SKM-1 treated with dmso at 0.1 percent for 144 hours (cell line): ENCODE measurements around the gene FLRT2.

Experiments
- DNase-seq: peaks from one replicate; lab custom pipeline; 2025; ENCODE audit not compliant: unreplicated experiment; lab: John Stamatoyannopoulos, UW

FLRT2 gene

DNA sequence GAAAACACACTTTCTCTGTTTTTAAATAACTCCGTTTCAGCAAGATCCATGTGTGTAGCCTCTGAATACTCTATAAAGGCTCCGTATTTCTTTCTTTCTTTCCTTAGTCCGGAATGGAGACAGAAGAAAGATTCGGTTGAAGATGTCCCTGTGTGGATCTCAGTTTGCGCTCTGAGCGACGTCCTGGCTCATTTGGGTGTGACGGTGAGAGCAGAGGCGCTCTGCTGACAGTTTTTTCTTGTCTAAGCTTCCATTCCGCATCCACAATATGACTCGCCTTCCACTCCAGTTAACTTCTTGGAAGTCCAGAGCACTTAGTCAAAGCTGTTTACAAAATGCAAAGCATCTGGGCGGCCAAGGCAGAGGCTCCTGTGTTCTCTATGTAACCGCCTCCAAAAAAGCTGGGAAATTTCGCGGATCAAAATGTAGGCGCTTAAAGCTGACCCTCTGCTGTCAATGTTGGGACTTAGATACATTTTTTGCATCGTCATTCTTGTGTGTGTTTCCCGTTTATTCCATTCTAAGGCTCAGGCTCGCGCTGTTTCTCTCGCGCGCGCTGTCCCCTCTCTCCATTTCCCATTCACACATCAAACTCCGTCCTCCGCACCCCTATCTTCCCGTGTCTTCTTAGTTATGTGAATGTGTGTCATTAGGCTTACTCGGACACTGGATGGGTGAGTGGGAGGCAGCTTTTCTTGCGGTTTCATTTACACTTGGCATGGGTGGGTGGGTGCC, 880 bp upstream of the FLRT2 start:
- DNase-seq, result no peak

DNA sequence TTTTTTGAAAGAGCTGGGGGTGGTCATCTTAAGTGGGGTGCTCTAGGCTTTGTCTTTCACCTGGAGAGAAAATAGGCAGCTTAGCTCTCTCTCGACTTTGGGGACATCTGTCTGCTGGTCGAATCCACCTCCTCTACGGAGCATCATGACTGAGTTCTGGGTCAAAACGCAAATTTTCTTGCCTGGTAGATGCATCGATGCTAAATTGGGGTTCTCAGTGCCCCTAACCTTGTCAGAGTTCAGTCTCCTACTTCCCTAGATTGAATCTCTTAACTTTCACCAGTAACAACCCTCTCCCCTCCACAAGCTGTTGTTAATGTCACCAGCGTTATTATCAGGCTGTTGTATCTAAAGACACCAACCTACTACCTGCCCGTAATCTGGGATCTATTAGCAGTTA, 682 bp downstream of the FLRT2 start:
- DNase-seq, result no peak

DNA sequence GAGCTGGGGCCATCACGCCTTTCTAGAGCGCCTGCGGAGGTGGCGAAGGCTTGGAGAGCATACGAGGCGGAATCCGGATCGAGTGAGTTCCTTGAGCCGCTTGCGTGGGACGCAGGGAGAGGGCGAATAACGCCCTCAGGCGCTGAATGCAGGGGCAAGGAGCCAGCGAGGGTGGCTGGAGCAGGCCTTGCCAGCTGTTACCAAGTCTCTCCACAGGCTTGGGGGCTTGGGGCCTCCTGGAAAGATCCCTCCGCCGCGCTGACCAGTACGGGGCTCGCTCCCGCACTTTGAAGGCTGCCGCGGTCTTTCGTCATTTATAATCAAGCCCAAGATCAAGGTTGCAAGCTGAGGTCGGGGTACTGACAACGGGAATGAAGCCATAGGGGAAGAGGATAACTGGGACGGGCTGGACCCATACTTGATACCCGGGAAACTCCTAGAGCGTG, 1.2 kb downstream of the FLRT2 start:
- DNase-seq, result no peak

GRCh38 chr14:85531587-85532373, 1.8 kb downstream of the FLRT2 start:
- peak; percentile 14 for DNase-seq

GRCh38 chr14:85532374-85533022, 2.6 kb downstream of the FLRT2 start:
- no peak for DNase-seq

GRCh38 chr14:85533023-85533860, 3.3 kb downstream of the FLRT2 start:
- no peak for DNase-seq

DNA sequence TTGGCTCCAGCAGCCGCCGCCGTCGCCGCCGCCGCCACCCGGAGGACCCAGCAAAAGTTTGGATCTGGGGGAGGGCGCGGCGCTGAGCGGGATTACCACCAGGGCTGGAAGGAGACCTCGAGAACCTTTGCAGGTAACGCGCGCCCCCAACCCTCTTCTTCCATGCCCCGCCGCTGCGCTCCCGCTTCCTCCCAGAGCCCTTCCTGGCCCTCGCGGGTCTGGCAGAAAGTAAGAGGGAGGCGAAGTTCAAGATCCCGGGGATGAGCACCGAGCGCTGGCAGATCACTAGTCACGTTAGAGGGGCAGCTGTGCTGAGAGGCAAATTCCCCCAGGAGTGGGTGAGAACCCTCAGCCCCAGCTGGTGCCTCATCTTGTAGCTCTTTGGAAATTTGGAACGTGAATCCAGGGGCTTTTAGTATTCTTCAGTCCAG, 3.9 kb downstream of the FLRT2 start:
- DNase-seq, result no peak

DNA sequence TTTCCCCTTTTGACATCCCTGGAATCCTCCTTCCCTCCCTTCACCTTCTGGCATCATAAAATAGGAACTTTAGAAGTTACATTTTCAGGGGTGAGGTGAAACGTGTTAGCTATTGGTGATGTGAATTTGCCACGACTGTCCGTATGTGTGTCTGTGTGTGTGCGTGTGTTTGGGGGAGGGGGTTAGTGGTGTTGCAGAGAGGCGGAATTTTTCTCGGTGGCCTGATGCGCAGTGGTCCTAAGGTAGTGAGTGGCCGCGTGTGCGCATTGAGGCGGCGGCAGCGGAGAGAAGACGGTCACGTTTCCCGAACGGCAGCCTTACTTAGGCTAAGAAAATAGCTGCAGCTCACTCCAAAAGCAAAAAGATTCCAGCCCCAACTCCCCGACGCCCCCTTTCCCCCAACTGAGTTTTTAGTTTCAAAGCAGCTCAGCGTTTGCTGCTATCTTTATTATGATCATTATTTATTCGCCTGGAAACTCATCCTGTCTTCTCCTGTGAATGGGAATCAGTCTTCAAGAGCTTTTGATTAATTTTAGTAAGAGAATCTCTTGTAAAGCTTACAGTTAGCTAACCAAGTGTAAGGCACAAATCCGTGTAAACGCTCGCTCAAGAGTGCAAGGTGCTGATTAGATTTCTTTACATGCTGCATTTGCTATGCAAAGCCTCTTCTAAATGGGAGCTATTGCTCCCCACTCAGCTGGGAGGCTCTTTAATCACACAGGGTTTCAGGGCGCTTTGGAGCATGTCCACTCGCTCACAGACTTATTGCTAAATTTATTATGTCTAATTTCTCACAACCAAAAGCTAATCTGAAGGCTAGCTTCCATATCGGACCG, 4.7 kb downstream of the FLRT2 start:
- no peak for DNase-seq

DNA sequence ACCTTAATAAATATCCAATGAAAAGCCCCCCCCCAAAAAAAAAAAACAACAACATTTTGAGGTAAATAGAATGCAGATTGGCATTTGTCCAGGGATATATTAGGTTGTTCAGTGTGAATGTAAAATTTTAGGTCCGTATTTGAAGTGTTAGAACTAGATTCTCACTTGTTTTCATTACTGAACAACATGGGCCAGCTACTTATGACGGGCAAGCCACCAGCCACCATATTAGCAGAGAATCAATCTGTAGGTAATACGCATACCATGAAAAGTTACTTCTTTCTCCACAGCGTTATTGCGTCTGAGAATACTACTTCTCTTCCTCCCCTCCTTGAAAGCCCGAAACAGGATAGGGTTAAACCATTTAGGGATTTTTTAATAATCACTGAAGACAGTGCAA, 5.4 kb downstream of the FLRT2 start:
- no peak for DNase-seq

DNA sequence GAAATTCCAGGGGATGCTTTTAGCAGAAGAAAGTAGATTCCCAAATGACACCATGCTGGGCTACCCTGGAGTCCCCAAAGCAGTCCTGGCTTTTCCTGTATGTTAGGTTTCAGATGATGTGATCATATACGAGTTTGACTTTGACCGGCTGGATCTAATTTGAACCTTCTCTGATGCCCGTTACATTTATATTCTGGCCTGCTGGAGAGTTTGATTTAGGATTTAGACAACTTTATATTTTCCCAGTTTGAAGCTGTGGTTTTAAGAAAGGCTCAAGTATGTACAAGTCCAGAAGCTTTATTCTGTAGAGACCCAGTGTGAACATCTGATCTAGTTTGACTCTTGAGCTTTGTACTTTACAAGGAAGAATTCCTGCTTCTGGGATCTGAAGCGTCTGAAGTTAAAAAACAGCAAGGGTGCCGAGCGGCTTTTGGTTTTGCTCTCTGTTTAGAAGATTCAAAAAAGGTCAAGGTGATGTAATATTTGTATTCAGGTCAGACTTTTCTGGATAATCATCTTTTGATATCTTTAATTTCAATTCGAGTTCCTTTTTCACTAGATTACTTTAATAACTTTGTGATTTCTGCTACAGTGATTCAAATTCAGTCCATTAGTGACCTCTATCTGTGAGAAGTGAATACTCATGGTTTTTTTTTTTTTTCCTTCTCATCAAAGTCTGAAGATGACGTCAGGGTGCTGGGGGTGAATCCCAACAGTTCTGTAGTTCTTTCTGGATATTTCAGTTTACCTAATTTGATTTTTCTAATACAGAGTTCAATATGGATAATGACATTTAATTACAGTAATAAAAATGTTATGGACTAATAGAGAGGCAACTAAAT, 6.3 kb downstream of the FLRT2 start:
- no peak for DNase-seq

- no peak for DNase-seq
These were observed 6.9 kb downstream of the FLRT2 start for GRCh38 chr14:85536833-85537190.

DNA sequence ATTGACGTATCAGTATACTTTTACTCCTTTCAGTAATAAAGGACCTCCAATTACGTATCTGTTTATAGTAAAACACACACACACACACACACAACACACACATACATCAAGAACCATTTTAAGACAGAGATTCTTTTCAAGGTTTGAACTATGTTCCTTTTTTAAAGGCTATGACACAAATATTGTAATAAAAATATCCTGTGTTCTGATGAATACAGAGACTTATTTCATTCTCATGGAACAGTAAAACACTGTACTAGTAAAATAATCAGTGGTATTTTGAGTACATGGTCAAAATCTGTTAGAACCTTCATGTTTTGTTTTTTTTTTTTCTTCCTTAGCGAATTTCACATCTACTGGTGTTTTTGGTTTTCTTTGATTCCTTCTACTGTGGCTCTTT, 7.6 kb downstream of the FLRT2 start:
- no peak for DNase-seq

DNA sequence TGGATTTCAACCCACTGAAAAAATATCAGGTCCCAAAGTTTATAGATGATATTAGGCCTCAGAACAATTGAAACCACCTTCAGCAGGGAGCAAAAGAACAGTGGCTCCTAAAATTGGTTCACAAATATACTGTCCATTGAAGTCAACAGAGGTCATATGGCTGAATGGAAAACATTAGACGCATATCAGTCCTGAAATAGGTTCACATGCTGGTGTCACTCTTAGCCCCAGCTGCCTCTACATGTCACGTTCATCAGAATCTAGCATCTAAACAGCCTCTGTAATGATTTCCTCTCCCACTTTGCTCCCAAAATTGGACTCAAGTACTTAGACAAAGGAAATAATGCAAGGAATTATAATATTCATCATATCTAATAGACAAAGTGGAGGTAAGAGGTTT, 8.7 kb downstream of the FLRT2 start:
- DNase-seq, result no peak

DNA sequence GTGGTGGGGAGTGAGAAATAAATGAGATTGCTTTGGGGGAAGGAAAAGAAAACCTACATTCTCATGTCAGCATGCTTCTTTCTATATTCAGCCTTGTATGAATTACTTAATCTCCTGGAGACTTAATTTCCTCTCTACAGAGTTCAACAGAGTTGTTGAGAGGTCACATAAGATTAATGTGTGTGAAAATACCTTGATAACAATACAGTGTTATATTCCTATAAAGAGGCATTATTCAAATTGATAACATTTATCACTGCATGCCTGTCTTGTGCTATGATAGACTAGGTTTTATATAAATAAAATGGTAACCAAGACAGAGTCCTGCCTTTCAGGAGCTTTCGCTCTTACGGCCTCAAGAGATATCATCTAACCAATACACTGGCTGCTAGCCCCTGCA, 9.6 kb downstream of the FLRT2 start:
- no peak for DNase-seq

- DNase-seq, result no peak
These were observed 12.7 kb downstream of the FLRT2 start for GRCh38 chr14:85542623-85543022.

GRCh38 chr14:85545738-85546137, 15.8 kb downstream of the FLRT2 start:
- no peak for DNase-seq

DNA sequence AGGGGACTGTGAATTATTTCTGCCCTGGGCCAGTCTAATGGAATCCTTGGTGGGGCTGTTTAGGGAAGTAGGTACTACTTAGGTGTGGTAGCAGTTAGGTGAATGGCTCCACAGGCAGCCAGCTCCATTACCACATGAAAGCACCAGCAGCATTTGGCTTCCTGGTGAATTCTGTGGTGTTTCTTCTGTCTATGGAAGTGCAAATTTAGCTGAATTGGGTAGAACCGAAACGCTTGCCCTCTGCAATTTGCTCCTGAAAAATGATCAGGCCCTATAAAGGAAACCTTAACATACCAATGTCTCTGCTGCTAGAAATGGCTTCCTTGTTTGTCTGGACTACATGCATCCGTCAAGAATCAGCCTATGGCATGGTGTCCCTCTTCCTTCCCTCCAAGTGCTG, 16.4 kb downstream of the FLRT2 start:
- DNase-seq, result no peak

- no peak for DNase-seq
These were observed 19.8 kb downstream of the FLRT2 start for GRCh38 chr14:85549697-85550096.

- DNase-seq, result no peak
These were observed 24.2 kb downstream of the FLRT2 start for GRCh38 chr14:85554106-85554505.
